Activated naive CD4-positive, alpha-beta T cell treated with anti-CD3 and anti-CD28 coated beads, Interleukin-2, amount 50 U/mL, for 16 hours (primary cell): ENCODE results near the gene EFCAB8.
"Not testable (repeated sequence)": the region's sequence is repeated elsewhere in the genome, so short reads cannot be mapped to it uniquely, and the experiment has no call there.

Experiments
- DNase-seq: peaks from one replicate; pipeline ENCODE4 v3.0.0-alpha.2; 2020

Gene EFCAB8

DNA sequence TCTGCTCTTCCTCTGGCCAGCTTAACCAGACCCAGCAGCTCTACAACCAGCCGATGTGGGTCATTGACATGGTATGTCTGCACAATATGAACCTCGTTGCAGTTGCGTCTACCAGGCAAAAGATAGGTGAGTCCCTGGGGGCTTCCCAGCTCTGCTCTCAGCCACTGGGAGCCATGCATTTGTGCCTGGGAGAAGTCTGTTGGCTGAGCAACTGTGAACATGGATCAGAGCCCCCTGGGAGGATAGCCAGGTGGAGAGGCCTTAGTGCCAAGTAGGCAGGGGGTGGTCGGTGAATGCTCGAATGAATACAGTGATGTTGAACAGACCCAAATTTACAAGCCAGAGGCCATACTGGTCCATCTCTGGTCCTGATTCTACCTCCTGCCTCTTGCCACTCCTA is 30.6 kb downstream of the EFCAB8 start:
- no peak for DNase-seq

DNA sequence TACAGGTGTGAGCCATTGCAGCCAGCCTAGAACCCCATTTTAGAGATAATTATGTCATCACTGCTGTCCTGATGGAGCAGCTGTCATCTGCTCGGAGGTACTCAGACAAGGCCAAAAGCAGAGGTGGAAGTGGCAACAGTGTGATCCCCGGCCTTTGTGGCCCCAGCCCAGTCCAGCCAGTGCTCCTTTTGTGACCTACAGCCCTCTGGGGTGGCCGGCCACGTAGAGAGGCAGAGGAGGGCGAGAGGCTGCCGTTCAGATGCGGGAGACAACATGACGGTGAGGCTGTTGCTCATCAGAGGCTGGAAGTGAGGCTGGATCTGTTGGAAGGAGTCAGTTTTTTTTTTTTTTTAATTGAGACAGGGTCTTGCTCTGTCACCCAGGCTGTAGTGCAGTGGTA is 32.8 kb downstream of the EFCAB8 start:
- no peak for DNase-seq

DNA sequence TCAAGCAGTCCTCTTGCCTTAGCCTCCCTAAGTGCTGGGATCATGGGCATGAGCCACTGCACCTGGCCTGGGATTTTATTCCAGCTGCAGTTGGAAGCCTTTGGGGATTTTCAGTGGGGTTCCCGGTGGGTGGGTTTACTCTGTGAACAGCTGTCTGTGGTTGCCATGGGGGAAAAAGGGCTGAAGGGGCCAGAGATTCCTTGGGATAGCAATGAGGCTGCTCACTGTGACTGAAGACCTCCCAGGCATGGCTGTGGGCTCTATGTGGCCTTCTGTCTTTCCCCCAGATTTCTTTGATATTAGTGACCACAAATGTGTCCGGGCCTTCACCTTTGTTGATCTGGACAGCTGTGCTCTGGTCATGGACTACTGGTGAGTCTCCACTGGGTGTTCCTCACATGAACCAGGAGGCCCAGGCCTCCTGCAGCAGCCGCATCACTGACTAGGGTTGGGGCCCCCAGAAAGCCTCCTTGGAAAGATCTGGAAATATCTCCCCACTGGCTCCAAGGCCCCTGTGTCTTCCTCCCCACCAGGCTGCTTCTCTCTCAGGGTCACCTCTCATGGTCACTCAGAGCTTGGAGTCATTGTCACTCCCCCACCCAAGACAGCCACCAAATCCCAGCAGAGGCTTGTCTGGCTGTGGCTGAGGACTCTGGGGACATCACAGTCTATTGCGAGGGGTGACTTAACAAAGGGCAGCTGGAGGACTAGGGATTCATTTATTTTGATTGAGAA is 33.4 kb downstream of the EFCAB8 start:
- DNase-seq = no peak

DNA sequence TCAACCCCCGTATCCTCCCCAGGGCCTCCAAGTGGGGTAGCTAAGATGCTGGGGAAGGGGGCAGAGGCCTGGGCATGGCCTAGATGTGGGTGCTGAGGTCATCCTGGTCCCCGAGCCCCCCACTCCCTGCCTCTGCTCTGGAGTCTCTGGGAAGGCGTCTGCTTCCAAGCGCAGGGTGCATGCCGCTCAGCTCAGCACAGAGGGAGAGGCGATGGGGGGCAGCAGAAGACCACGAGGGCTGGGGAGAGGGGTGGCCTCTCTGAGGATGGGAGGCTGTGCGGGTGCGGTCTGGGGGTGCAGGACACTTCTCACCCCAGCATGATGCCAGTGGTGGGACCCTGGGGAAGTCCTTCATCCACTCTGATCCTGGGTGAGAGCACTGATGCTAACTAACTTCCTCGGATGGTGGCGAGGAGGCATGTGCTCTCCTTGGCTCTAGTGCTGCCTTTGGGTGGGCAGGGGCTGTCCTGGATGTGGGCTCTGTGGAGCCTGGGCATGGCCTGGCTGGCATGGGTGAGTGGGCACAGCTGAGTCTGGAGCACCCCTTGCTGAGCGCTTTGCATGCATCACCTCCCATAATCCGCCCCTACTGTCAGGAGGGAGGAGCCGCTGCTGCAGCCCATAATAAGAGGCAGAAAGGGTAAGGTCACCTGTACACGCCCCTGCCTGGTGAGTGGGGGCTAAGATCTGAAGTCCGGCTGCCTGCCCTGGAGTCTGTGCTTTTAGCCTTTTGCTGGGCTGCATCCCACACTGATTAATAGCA is 34.7 kb downstream of the EFCAB8 start:
- DNase-seq = no peak

DNA sequence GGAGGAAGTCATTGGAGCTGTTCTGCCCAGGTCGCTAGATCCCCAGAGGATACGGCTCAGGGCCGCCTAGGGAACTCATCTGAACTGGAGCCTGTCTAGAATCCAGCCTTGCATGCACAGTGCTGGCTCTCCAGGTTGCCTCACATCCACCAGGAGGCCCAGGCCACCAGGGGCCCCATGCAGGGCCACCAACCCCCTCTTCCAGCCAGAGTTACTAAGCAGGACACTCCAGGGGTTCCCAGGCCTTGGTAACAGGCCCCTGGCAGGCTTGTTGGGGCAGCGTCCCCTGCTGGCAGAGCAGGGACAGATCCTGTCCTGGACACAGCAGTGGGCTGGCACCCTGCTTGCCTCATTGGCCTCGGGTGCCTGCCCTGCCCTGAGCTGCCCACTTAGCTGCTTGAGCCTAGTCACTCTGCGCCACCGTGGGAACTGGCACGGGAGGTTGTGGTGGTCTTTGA is 35.3 kb downstream of the EFCAB8 start:
- no peak for DNase-seq

DNA sequence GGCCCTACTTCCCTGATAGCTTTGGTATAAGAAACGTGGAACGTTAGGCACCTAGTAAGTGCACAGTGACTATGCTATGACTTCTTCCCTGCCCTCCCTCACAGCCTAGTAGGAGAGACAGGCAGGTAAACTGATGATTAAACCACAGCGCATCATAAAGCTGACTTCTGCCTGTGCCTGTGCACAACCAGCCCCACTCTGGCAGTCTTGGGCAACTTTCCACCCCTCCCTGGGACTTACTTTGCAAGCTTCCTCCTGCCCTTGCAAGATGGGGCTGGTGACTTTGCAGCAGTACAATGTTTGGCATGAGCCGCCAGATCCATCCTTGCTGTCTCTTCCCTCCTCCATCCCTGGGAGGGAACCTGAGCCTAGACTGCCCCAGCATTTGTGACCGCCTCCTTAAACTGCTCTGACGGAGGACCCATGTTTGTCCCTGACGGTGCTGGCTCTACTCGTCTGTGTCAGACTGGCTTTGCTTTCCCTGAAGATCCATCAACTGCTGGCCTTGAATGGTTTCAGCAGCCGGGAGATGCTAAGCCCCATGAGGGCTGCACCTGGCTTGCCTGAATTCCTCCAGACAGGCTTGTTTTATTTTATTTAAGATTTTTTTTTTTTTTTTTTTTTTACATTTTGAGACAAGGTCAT is 36.1 kb downstream of the EFCAB8 start:
- DNase-seq = no peak

DNA sequence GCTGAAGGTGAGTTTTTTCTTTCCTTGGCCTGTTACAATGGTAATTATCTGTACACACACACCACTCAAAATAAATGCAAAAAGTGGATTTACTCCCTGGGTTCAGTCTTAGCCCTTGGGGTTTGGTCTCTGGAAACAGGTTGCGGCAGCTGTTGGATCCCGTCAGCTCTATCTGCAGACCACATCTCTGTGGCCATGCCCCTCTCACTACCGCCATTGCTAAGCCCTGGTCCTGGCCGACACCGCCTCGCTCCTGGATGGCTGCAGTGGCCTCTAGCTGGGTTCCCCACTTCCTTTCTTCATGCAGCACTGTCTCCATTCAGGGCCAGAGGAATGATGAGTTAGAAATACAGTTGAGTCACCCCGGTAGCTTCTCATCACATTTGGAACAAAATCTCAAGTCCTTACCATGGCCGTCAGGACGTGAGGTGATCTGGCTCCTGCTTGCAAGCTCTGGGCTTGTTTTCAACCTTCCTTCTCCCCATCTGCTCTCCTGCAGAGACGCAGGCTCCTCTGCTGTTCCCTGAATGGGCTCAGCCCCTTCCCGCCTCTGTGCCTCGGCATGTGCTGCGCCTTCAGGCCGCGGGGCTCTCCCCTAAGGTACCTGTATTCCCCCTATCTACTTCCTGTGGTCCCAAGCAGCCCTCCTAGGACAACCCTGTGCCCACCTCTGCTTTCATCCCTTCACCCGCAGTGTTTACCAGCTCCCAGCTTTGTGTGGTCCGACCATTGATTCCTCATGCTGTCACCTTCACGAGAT is 38.0 kb downstream of the EFCAB8 start:
- no peak for DNase-seq

DNA sequence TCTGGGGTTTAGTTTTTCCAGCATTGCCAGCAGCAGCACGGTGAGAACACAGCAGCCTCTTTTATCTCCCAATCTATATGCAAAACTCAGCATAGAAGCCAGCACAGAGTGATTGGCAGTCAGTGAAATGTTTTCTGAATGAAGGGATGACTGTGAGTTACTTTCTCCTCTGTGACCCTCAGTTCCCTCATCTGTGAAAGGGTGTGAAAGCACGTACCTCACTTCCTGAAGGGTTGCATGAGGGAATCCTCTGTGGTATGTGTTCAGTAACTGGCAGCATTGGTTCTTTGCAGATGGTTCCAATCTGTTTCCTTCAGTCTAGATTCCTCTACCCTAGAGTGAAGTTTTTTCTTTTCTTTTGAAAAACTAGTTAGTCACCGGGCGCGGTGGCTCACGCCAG is 40.0 kb downstream of the EFCAB8 start:
- DNase-seq = no peak

DNA sequence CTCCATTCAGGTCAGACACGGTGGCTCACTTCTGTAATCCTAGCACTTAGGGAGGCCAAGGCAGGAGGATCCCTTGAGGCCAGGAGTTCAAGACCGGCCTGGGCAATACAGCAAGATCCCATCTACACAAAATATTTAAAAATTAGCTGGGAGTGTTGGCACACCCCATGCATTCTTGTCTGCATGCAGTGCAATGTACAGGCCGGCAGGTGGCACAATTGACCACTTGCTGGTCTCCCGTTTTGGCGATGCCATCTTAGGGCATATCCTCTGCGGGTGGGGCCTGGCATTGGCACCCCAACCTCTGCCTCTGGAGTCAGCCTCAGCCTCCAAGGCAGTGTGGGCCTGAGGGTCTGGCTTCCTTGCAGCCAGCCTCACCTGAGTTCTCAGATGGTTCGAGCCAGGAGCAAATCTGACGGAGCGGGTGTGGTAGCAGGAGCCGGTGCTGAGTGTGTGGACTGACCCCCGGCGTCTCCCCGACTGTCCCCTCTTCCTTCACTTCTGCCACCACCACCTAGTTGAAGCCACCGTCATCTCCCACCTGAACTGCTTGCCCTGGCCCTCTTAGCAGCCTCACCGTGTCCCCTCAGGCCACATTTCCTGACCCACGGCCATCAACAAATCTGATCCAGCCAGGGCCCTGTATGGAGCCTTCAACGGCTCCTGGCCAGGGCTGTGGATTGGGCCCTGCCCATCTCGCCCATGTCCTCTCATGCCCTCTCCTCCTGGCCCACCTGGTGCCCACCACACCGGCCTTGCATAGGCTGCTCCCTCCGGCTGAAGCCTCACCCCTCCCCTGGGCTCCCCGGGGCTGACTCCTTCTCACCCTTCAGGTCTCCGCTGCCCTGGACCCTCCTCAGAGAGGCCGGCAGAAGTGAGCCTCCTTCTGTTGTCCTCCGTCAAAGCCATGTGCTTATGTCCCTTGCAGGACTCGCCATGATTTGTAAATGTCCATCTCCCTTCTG is 44.0 kb downstream of the EFCAB8 start:
- DNase-seq = peak; percentile 68

DNA sequence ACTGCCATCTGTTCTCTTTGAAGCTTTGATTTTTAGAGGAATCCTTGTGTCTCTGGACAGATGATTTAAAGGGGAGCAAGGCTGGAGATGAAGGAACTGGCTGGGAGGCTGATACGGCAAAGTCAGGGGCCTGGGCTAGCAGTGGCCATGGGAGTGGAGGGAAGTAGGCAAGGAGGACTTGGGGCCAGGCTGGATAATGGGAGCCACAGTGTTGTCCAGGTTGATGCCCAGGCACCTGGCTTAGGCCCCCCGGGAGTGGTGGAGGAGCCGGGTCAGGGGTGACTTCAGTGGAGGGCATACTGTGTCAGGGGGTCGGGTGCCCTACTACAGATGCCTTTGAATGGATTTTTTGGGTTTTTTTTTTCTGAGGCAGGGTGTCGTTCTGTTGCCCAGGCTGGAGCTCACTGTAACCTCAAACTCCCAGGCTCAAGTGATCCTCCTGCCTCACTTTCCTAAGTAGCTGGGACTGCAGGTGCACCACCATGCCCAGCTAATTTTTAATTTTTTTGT is 45.0 kb downstream of the EFCAB8 start:
- DNase-seq = no peak

DNA sequence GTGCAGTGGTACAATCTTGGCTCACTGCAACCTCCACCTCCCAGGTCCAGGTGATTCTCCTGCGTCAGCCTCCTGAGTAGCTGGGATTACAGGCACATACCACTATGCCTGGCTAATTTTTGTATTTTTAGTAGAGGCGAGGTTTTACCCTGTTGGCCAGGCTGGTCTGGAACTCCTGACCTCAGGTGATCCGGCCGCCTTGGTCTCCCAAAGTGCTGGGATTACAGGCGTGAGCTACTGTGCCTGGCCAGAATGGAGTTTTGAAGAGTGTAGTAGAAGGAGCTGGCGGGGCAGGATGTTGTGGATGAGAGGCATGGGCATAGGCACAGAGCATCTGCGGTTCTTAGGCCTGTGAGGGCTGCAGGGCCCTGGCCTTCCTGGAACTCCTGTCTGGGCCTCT is 46.0 kb downstream of the EFCAB8 start:
- not testable (repeated sequence) for DNase-seq

DNA sequence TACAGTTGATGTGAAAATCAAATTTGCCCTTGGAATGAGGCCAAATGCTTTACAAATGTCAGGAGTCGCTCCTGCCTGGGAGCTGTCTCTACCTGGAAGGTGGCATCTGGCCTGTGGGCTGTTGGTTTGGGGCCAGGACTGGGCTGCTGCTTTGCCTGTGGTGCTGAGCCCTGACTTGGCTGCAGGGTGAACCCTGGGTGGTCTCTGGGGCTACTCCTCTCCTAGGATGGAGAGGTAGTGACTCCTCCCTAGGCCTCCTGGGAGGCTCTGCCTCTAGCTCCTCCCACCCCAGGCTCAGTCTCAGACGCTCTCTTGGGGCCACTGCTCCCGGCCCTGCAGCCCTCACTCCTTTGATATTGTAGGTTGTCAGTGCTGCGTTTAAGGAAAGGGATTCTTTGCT is 47.5 kb downstream of the EFCAB8 start:
- no peak for DNase-seq

DNA sequence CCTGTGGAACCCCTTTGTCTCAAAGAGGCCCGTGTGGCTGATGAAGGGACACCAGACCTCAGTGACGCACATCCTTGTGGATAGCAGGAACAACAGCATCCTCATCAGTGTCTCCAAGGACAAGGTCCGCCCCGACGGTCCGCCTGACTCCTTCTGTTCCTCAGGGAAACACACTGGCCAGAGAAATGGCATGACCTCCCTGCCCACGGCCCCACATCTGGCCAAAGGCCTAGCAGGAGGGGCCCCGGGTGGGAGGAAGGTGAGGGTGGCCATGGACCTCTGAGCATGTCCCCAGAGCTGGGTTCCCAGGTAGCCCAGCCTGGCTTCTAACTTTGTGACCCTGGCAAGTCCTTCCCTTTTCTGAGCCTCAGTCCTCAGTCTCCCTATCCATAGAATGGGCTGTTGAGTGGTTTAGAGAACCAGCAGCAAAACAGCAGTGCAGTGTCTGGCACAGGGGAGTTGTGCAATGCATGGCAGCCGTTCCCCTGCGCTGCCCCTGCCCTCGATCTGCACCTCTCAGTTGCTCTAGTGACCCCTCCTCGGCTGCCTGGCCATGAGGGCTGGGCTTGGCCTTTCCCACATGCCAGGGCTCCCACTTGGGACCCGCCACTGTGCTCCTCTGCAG is 48.3 kb downstream of the EFCAB8 start:
- no peak for DNase-seq

DNA sequence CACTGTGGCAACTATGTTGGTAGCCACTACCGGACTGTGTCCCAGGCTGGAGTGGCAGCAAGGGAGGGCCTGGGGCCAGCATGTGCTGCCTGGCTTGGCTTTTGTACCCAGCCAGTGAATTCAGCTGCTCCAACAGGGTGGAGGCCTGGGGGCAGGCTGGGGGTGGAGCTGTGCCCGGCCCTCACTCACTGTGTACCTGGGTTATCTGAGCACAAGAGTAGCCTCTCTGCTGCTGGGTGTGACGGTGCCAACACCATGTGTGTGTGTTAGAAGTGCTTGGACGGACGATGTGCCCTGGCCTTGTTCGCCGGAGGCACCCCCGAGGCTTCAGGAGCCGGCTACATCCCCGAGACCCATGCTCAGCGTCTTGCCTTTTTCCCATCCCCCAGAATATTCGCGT is 49.2 kb downstream of the EFCAB8 start:
- no peak for DNase-seq

DNA sequence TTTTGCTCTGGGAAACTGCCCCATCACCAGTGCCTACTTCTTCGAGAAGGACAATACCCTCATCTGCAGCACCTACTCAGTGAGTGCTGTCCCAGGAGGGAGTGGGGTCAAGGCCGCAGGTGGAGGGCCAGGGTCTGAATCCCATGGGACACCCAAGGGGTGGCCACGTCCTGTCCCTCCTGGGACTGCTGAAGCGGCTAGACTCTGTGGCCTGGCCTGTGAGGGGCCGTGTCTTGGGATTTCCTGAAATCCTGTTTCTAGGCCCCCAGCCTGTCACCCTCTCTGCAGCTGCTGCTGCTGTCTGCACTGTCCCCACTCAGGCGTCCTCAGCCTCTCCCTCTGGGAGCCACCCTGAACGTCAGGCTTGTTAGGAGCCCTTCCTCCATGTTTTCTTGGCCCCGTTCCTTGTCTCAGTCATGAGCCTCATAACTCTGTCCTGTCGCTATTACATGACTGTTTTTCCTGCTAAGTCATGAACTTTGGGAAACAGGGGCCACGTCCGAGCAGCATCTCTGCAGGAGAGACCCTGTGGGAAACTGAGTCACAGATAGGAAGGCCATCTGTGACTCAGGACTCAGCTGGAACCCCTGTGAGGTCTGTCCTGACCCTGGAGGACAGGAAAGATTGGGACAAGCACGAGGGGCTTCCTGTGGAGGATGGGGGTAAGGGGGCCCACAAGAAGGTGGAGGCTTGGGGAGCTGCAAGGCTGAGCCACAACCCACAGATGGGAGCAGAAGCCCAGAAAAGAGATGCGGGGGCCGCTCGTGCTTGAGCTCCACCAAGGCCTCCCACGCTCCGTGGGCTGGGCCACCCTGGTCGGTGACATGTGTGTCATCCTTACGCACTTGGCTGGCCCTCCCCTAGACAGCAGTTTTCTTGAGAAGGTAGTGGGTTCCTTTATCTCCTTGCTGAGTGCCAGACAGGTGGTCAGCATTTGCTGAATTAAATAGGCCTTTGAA is 49.9 kb downstream of the EFCAB8 start:
- no peak for DNase-seq

DNA sequence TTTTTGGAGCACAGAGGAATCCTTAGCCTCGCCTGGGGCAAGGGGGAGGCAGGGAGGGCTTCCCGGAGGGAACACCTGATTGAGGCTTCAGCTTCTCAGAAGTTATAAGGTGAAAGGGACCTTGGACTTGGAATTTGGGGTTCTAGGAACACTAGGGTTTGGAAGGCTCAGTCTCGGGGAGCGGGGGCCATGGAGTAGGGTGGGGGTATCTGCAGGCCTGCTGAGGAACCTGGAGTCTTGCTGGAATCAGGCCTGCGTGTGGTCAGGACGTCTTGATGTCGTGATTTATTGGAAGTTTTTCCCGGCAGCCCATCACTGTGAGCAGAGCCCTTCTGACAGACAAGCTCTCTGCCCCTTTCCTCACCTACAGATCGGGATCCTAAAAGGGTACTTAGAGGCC is 50.7 kb downstream of the EFCAB8 start:
- DNase-seq = no peak

DNA sequence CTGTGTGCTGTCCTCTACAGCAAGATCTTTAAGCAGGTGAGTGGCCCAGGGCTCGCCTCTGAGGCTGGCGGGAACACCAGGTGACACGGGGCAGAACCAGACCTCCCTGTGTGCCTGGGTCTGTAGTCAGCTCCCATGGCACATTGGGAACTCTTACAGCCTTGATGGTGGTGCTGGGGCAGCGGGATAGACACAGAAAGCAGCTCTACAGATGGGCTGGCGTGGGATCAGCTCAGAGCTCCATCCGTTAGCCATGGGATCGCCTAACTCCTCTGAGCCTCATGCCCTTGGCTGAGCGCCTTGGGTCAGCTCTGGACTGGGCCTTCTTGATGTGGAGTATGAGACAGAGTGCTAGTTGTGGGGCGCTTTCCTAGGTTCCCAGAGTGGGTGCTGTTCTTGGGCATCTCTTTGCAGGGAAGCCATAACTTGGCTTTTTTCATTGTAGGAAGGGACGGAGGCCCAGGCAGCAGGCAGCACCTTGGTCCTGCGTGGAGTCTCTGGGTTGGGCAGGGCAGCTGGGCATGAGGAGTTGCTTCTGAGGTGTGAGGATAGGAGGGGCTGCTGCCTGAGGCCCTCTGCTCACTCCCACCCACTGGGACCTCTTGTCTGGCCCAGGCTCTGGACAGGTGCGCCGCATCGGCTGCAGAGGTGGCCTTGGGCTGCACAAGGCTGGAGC is 51.3 kb downstream of the EFCAB8 start:
- no peak for DNase-seq

DNA sequence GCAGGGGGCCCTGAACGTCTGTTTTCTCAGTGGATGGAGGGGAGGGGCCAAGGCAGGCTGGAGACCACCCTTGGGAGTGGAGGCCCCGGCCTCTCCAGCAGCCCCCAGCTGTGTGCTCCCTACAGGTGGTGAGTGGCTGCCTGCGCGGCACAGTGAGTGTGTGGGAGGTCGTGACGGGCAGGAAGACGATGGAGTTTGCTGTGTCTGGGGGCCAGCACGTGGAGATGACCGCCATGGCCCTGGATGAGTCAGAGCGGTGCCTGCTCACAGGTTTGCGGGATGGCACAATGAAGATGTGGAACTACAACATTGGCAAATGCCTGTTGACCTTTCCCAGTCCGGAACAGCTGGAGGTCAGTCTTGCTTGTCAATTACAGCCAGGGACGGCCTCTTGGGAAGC is 52.6 kb downstream of the EFCAB8 start:
- no peak for DNase-seq

DNA sequence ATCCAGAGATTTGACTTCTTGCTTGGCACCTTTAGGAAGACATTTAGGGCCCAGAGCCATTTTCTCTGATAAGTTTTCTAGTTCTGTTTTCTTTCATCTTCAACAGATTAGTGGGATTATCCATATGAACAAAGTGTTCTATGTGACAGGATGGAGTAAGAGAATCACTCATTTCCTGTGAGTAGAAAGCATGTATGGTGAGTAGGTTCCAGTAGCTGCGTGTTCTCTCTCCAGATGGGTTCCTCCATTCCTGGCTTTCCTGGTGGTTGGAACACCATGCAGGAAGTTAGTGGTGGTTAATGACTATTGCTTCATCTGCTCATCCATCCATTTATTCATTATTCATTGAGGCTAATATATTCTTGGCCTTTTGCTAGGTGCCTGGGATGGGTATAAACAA is 54.0 kb downstream of the EFCAB8 start:
- no peak for DNase-seq

DNA sequence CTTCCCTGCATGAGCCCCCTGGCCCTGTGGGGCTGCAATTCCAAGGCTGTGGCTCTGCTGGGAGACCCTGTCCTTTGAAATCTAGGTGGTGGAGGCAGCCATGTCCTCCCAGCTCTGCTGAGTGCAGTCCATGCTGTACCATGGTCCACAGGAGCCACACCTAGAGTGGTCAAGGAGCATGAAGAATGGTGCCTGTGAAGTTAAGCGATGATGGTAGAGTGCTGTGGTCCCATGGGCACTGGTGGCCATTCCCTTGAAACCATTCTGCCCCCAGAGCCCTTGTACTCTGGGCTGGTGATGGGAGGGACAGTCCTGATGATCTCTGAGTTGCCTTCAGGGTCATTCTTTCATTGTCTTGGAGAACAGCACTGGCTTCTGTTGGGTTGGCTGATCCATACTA is 55.3 kb downstream of the EFCAB8 start:
- no peak for DNase-seq
